Mesothelial cell of epicardium (in vitro differentiated cells): ENCODE data around the gene RO60. TPM values are rescaled to one million over a fixed set of nuclear protein-coding genes. Genes with fewer than 3 reads are reported as not detected.

Experiments used
- DNase-seq, 2 experiments: peaks; one replicate each; pipeline ENCODE4 v3.0.0; 2021; ENCODE audit warnings: low spot score in 2 of 2; ENCODE audit not compliant: unreplicated experiment in 2 of 2
- H3K27ac Mint-ChIP-seq: 2 replicates; pipeline ENCODE4 v1.8.0; 2021; ENCODE audit warnings: mixed read lengths
- H3K27me3 Mint-ChIP-seq: 2 replicates; pipeline ENCODE4 v1.8.0; 2021; ENCODE audit warnings: low read depth, mixed read lengths
- H3K36me3 Mint-ChIP-seq: 2 replicates; pipeline ENCODE4 v1.8.0; 2021; ENCODE audit warnings: mixed read lengths
- H3K4me1 Mint-ChIP-seq: 2 replicates; pipeline ENCODE4 v1.8.0; 2021; ENCODE audit warnings: mixed read lengths
- H3K4me3 Mint-ChIP-seq: 2 replicates; pipeline ENCODE4 v1.8.0; 2021; ENCODE audit warnings: mild to moderate bottlenecking, moderate library complexity, mixed read lengths
- H3K9me3 Mint-ChIP-seq: 2 replicates; pipeline ENCODE4 v1.8.0; 2021; ENCODE audit warnings: mixed read lengths
- CTCF ChIP-seq: fragments of 200-600 bp; sonication (generic); IDR thresholded peaks from one replicate; pipeline ENCODE4 v1.5.0; 2021; ENCODE audit warnings: antibody characterized with exemption; ENCODE audit not compliant: unreplicated experiment
- total RNA-seq: library from RNA; stranded (reverse); gene quantifications from 3 replicates; pipeline ENCODE4 v1.2.1, GENCODE V29; 2021

The RO60 gene
- total RNA-seq, 1 donor from 2014 or later = 107 TPM

GRCh38 chr1:193104907-193105820 is 45.8 kb downstream of the RO60 start, which contains the start of gene GLRX2:
GLRX2 (minus strand) TSS chr1:193105414; CDS start chr1:193105382, 32 bp downstream.
- Mint-ChIP-seq H3K4me1 (peaks cover 17% of the 10 kb centered on the region), H3K36me3 (no peaks in the 10 kb centered on the region), H3K27ac (peak within 1 kb of the TSS; percentile 92), H3K9me3 (no peaks in the 10 kb centered on the region), H3K4me3 (peak within 1 kb of the TSS; percentile 85), H3K27me3 (no peaks in the 10 kb centered on the region)
- DNase-seq = peak; percentile 61 to 75
- TF ChIP-seq CTCF = no peak

GRCh38 chr1:193105821-193106177 is 46.4 kb downstream of the RO60 start:
- no peak for TF ChIP-seq CTCF
- Mint-ChIP-seq H3K27ac (peak overlapping the region; percentile 92), H3K4me3 (peak overlapping the region; percentile 85), H3K4me1 (peaks cover 17% of the 10 kb centered on the region), H3K27me3 (no peaks in the 10 kb centered on the region), H3K9me3 (no peaks in the 10 kb centered on the region), H3K36me3 (no peaks in the 10 kb centered on the region)
- no peak for DNase-seq

- Mint-ChIP-seq H3K4me3 (no peak overlapping the region), H3K27ac (no peak overlapping the region)
Observed at GRCh38 chr1:193108471-193108870, 49.1 kb downstream of the RO60 start.

More at GRCh38 chr1:193108471-193108870, 49.1 kb downstream of the RO60 start:
- Mint-ChIP-seq H3K4me1 (peaks cover 25% of the 10 kb centered on the region), H3K9me3 (no peaks in the 10 kb centered on the region), H3K36me3 (no peaks in the 10 kb centered on the region), H3K27me3 (no peaks in the 10 kb centered on the region)
- no peak for DNase-seq
- TF ChIP-seq CTCF = no peak

Other genes with a start within 250 kb of the RO60 start
- 27.1 to 29.7 TPM (median 29.0 TPM) in 3 replicates for gene UCHL5, start 252 bp upstream of the RO60 start, total RNA-seq
- gene GLRX2, start 45.8 kb downstream of the RO60 start, total RNA-seq = 8.9 to 10.4 TPM (median 10.3 TPM) in 3 replicates
- gene CDC73, start 62.4 kb downstream of the RO60 start, total RNA-seq = 67.3 to 71.1 TPM (median 70.2 TPM) in 3 replicates
- gene B3GALT2, start 127.0 kb downstream of the RO60 start, total RNA-seq = 5.4 to 5.8 TPM (median 5.7 TPM) in 3 replicates